IPS-NIHi7 (cell line): ENCODE results near the gene CDH12.
"Not testable (repeated sequence)": the region's sequence is repeated elsewhere in the genome, so short reads cannot be mapped to it uniquely, and the experiment has no call there.

Experiments used
- DNase-seq: peaks from one replicate; pipeline ENCODE4 v3.0.0; 2012; ENCODE audit warnings: mixed read lengths; ENCODE audit errors: extremely low spot score

The CDH12 gene

DNA sequence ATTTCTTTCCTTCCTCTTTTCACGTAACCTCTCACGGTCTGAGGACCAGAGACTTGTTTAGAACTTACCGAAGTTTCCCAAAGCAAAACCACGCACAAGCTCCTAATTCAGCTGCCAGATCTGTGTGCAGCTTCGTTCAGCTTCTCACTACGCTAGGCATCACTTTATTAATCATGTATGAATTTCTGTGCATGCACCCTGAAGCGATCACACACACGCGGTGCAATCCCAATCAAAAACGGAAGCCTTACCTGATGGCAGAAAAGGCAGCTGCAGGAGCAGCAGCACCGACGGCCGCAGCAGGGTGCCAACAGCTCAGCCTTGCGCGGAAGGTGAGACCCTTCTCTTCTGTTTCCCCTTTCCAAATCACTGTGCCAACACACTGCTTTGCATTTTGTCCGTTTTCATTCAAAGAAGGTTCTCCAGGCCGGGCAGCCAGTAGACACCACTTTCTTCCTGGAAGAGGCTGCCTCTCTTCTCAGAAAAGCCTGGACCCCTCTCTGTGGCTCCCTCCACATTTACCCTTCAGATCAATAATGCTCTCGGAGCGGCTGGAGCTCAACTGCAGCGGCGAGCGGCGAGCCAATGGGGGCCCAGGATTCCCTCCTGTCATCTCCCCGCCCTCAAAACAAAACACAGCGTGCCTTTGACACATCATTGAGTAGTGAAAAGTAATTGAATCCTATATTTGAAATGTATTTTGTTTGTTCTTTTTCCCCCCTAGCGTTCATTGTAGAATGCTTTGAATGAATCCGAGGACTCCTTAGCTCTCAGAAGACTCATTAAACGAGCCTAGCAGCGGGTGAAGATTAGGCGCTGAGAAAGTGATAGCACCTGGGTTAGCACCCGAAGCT is at the start of gene CDH12:
Gene CDH12, minus strand, starts transcription at position 538 of the 854 bp plus-strand sequence.
- DNase-seq, result peak; percentile 48

DNA sequence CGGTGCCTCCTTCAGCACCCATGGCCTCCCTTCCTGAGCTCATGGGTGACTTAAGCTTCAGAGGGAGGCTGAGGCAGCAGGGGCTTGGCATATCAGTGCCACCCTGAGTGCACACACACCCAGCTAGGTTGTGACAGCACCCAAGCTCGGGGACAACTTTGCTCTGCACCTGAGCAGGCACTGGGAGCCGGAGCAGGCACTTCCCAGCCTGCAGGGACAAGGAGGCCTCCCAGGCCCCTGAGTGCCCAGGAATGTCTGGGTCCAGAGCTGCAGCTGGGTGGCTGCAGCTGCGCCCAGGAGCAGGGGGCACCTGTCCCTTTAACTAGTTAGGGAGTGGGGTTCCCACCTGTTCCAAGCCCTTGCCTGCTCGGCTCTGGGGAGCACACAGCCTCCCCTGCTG is 48.7 kb upstream of the CDH12 start:
- DNase-seq, result no peak

DNA sequence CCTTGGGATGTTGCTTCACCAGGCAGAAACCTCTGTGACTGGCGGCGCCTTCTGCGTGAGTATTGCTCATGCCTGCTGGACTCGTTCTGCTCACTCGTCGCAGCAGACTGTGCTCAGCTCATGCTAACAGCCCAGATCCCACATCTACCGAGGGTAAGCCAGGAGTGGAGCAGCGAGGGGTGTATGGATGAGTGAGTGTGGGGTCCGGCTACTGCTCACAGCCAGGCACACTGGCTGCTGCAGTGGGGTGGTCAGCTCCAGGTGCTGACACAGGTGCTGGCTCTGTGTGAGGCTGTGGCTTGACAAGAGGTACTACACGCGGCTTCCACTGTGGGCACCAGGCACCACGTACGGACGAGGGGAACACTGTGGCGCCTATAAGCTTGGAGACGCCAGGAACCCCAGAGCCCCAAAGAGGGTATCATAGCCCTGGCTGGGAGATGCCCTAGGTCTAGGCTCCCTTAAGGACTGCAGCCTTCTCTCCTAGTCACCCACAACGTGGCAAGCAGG is 47.7 kb upstream of the CDH12 start:
- no peak for DNase-seq

DNA sequence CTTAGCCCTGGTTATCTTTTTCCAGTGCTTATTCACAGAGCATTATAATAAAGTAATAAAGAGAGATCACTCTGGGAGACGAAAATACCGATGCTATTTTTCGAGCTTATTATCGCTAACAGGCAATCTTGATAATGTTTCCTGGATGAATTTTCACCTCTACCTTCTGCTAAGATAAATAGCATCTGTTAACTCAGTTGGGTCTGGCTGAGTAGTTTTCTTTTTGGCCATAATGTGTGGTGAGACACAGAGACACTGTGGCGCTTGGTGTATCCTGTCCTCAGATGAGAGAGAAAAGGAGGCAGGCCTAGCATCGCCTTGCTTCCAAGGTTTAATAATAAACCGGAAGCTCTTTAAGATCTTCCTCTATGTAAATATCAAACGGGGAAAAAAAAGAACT is 46.2 kb upstream of the CDH12 start:
- DNase-seq, result no peak

DNA sequence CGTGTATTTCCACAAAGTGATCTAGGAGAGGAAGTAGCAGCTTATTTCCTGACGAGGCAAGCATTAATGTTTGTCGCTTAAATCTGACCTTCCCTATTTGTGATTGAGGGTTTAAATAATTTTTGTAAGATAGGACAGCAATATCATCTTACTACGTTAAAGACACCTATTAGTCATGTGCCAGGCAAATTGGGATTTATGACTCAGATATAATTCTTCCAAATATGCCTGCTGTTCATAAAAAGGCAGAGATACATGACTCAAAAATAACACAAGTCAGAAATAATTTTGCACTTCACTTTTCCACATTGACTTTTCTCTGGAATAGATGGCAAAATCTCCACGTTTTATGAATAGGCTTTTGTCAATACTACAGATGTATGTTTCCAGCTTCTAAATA is 43.0 kb upstream of the CDH12 start:
- DNase-seq, result no peak

GRCh38 chr5:22892441-22892840 is 39.3 kb upstream of the CDH12 start:
- DNase-seq, result no peak

- no peak for DNase-seq
These were observed 36.6 kb upstream of the CDH12 start for GRCh38 chr5:22889720-22890119.

DNA sequence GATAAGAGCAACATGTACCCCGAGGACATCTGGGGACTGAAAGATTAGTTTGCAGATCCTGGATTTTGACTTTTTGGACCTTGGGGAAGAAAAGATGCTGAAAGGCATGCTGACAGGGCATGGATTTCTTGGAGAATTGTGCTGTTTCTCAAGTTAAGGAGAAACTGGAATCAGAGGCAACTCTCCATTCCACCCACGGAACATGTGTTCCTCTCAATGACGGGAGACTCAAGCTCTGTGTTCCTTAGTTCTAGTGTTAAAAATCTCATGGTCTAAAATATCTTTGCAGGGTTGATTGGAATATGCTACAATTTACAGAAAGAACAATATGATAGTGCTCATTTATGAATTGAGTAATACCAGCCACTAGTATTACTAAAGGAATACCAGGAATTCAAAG is 34.4 kb upstream of the CDH12 start:
- no peak for DNase-seq

DNA sequence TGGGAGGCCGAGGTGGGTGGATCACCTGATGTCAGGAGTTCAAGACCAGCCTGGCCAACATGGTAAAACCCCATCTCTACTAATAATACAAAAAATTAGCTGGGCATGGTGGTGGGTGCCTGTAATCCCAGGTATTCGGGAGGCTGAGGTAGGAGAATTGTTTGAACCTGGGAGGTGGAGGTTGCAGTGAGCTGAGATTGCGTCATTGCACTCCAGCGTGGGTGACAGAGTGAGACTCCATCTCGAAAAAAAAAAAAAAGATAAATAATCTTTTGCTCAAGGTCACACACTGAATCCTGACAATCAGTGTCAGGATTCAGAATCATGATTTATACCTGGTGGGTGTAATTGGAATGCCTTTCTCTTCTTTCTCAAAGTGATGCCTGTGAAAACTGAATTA is 5.8 kb upstream of the CDH12 start:
- DNase-seq, result not testable (repeated sequence)

GRCh38 chr5:22855824-22856223 is 2.7 kb upstream of the CDH12 start:
- no peak for DNase-seq

GRCh38 chr5:22850981-22851380 is 2.2 kb downstream of the CDH12 start:
- no peak for DNase-seq

DNA sequence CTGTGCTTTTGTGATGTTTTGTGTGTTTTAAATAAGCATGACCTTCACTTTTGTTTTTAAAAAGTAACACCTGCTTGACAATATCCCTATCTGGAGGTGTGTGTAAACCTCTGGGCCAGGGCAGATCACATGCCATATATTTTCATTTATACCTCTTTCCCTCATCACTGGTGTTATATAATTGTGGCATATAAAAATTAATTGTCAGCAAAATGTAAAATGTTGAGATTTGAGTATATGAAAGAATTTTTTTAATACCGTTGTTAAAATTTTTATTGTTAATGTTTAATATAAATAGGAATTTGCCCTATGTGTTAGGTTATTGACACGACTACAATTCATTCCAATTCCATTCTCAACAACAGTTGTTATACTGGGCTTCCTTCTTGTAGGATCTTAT is 6.5 kb downstream of the CDH12 start:
- DNase-seq, result no peak

DNA sequence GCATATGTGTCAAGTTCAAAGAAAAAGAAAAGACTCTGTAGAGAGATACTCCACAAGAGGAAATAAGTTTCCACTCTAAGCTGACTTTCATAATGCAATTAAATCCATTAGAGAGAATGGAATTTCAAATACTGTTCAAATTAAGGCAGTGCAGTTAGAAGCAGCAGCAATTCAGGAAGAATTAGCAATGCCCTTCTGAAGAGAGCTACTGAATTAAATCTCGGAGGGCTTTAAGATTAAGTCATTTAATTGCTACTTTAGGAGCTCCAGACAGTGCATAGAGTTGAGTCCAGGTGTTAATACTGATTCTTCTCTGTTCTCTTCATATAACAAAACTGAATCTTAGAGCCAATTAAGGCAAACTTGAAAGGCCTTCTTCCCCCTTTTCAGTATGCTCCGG is 8.5 kb downstream of the CDH12 start:
- no peak for DNase-seq

DNA sequence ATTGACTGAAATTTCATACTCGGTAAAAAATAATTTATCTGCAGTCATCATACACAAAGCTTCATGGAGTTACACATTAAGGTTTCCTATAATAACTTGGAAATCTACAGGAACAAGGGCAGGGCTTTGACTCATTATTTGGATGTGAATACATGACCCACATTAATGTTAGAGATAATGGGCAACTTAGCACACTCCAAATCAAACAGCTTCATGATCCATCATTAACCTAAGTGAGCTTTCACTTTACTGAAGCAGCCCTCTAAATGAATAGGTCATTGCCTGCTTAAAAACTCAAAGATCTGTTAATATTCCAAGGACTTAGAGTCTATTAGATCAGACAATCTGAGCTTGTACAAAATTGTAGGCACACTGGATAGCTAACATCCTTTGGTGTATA is 9.0 kb downstream of the CDH12 start:
- no peak for DNase-seq

GRCh38 chr5:22842574-22842973 is 10.6 kb downstream of the CDH12 start:
- DNase-seq, result no peak

- no peak for DNase-seq
These were observed 15.3 kb downstream of the CDH12 start for GRCh38 chr5:22837803-22838202.

DNA sequence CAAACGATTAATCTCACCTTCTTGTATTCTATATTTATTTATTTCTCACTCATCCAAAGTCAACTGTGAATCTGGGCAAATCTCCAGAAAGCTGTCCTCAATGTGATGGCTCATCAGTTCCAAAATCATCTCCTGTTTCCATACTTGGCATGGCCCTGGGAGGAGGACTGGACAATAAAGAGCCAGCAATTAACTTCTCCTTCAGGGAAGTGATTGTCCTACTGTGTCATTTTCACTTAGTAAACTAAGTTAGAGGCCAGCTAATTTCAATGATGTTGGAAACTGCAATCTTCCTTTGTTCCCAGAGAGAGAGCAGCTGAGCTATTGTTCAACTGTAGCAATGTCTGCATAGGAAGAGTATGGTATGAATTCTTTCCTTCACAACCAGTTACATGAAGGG is 17.5 kb downstream of the CDH12 start:
- no peak for DNase-seq

DNA sequence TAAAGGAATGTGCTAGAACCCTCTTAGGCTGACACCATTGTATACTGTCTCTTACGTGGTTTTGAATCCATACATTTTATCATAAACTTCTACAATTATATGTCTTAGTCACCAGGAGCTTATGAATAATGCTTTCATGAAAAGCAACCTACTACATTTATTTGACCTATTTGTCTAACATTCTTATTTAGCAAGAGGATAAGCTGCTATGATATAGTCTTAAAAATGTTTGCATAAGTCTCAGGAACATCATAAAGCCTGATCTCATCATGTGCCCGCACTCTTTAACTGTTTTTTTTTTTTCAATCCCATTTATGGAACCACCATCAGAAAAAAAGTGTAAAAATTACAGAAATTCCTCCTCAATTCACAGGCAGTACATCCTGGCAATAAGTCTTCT is 59.7 kb downstream of the CDH12 start:
- no peak for DNase-seq

- DNase-seq, result no peak
These were observed 65.3 kb downstream of the CDH12 start for GRCh38 chr5:22787807-22788206.

GRCh38 chr5:22787398-22787797 is 65.7 kb downstream of the CDH12 start:
- no peak for DNase-seq

DNA sequence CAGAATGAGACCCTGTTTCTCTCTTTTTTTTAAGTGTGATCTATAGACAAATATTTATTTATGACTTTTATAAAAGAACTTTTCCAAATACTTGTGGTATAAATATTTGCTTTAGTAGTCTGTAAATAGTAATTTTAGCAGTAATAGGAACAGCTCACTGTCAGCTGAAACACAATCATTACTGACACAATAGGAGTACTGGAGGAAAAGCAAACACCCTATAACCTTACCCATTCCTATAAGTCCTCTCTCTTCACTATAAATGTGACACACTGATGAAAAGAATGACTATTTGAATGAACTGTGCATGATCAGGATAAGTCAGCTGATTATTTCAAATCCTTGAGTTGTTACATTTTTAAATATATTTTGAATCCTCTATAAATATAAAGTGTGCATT is 72.4 kb downstream of the CDH12 start:
- no peak for DNase-seq

GRCh38 chr5:22779499-22779898 is 73.6 kb downstream of the CDH12 start:
- no peak for DNase-seq

- no peak for DNase-seq
These were observed 76.9 kb downstream of the CDH12 start for GRCh38 chr5:22776285-22776684.

- DNase-seq, result not testable (repeated sequence)
These were observed 78.9 kb downstream of the CDH12 start for GRCh38 chr5:22774214-22774613.
